Panc1 (cell line): ENCODE results near the gene CLNK.

Experiments used
- CTCF ChIP-seq: fragments of 450-650 bp; IDR thresholded peaks from 2 replicates; pipeline ENCODE4 v1.5.1; 2017; ENCODE audit warnings: mild to moderate bottlenecking
- POLR2AphosphoS5 ChIP-seq: IDR thresholded peaks from 2 replicates; pipeline ENCODE4 v1.6.1; 2012; ENCODE audit warnings: mild to moderate bottlenecking, low read depth, low read length, moderate library complexity
- SIN3A ChIP-seq: IDR thresholded peaks from 2 replicates; pipeline ENCODE4 v1.6.1; 2012; ENCODE audit warnings: low read depth, mild to moderate bottlenecking, low read length, moderate library complexity, borderline replicate concordance; ENCODE audit not compliant: insufficient read depth
- TCF7L2 ChIP-seq: IDR thresholded peaks from 2 replicates; pipeline ENCODE4 v1.6.1; 2011; ENCODE audit warnings: mild to moderate bottlenecking, low read depth, low read length, inconsistent platforms
- TF ChIP-seq, protein P1 (sequence below), 2 experiments: IDR thresholded peaks; 2 replicates each; pipeline ENCODE4 v1.6.1; 2011 to 2012; ENCODE audit warnings: low read depth in 2 of 2, control low read depth in 1 of 2, low read length in 1 of 2, mild to moderate bottlenecking in 1 of 2, moderate library complexity in 1 of 2; ENCODE audit not compliant: insufficient read depth in 1 of 2

DNA sequence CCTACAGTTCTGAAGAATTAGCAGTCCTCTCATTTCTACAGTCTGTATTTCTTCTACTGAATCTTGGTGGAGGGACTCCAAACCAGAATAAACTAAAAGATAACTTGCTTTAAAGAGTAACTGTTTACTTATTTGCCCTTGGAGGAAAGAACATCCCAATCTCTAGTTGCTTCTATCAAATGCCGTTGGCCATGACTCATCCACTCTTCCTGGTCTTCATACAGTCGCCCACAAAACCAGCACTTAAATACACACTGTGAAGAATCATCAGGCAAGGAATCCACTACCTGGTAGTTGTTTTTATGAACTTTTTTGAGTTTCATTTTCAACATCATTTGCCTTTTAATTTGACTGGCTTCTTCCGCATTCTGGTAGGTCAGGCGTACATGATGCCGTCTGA, 241.6 kb downstream of the CLNK start:
- no peak for TF ChIP-seq CTCF
- no peak for TF ChIP-seq SIN3A
- TF ChIP-seq TCF7L2, result no peak
- TF ChIP-seq, protein P1, sequence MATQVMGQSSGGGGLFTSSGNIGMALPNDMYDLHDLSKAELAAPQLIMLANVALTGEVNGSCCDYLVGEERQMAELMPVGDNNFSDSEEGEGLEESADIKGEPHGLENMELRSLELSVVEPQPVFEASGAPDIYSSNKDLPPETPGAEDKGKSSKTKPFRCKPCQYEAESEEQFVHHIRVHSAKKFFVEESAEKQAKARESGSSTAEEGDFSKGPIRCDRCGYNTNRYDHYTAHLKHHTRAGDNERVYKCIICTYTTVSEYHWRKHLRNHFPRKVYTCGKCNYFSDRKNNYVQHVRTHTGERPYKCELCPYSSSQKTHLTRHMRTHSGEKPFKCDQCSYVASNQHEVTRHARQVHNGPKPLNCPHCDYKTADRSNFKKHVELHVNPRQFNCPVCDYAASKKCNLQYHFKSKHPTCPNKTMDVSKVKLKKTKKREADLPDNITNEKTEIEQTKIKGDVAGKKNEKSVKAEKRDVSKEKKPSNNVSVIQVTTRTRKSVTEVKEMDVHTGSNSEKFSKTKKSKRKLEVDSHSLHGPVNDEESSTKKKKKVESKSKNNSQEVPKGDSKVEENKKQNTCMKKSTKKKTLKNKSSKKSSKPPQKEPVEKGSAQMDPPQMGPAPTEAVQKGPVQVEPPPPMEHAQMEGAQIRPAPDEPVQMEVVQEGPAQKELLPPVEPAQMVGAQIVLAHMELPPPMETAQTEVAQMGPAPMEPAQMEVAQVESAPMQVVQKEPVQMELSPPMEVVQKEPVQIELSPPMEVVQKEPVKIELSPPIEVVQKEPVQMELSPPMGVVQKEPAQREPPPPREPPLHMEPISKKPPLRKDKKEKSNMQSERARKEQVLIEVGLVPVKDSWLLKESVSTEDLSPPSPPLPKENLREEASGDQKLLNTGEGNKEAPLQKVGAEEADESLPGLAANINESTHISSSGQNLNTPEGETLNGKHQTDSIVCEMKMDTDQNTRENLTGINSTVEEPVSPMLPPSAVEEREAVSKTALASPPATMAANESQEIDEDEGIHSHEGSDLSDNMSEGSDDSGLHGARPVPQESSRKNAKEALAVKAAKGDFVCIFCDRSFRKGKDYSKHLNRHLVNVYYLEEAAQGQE (IDR thresholded peaks at IDR 0.05; ENCODE audit: insufficient read depth in 1 of 2, low read depth in 2 of 2, low read length in 1 of 2), result no peak
- TF ChIP-seq POLR2AphosphoS5, result no peak
